HG03280 (cell line): ENCODE results near the gene IPPK.

Experiments used
- ATAC-seq: cut with Tn5 transposase; IDR thresholded peaks from one replicate; pipeline ENCODE4 v1.9.1; 2021; ENCODE audit warnings: mild to moderate bottlenecking, moderate library complexity; ENCODE audit not compliant: unreplicated experiment

The IPPK gene

GRCh38 chr9:92658176-92658575 lies 11.8 kb downstream of the IPPK start:
- no peak for ATAC-seq

- no peak for ATAC-seq
Measured at GRCh38 chr9:92657296-92658094, 12.4 kb downstream of the IPPK start.

DNA sequence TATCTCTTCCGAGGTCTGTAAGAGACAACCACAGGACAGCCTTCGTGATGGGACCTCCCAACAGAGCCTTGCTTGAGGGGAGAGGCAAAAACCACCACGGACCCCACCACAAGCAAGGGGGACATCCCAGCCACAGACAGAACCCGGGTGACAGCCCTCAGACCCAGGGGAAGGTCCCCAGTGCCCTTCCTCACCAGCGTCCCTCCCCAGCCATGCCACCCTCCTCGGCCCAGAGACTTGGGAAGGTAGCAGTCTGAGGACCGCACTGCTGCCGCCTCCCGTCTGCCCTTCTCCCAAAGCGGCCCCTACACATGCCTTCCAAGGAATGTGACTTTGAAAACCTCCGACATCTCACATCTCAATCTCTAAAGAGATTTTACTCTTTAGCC lies 13.4 kb downstream of the IPPK start:
- no peak for ATAC-seq

GRCh38 chr9:92655896-92656536 lies 13.9 kb downstream of the IPPK start:
- ATAC-seq, result no peak

- no peak for ATAC-seq
Measured at GRCh38 chr9:92655366-92655765, 14.6 kb downstream of the IPPK start.

DNA sequence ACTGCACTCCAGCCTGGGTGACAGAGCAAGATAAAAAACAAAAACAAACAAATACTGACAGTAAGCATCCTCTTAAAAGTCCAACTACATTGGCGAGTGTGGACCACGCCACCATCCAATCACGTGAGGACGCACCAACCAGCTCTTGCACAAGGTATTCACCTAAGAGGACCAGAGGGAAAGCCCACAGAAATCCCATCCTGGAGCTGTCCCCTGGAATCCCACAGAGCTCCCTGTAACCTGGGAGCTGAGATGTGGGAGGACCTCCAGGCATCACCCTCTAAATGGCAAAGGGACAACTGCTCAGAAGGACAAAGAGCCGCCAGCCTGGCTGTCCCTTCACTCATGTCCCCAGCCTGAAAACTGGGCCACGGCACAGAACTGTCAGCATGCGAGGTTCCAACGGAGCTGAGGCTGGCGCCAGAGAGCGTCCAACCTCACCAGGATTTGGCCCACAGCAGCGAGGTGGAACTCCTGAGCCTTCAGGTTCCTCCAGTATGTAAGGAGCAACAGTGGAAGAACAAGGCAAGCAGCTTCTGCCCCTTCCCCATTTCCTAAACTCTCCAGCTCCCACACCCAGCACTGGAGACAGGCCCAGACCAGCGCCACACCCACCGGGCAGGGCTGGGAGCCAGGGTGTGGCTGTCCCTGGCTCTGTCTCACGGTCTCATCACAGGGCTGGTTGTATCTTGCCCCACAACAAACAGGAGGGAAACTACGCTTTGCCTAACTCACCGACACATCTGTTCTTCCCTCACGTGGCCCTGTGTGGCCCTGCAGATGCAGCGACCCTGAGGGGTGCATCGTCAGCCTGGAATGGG lies 15.2 kb downstream of the IPPK start:
- no peak for ATAC-seq

GRCh38 chr9:92652461-92652860 lies 17.5 kb downstream of the IPPK start:
- no peak for ATAC-seq

DNA sequence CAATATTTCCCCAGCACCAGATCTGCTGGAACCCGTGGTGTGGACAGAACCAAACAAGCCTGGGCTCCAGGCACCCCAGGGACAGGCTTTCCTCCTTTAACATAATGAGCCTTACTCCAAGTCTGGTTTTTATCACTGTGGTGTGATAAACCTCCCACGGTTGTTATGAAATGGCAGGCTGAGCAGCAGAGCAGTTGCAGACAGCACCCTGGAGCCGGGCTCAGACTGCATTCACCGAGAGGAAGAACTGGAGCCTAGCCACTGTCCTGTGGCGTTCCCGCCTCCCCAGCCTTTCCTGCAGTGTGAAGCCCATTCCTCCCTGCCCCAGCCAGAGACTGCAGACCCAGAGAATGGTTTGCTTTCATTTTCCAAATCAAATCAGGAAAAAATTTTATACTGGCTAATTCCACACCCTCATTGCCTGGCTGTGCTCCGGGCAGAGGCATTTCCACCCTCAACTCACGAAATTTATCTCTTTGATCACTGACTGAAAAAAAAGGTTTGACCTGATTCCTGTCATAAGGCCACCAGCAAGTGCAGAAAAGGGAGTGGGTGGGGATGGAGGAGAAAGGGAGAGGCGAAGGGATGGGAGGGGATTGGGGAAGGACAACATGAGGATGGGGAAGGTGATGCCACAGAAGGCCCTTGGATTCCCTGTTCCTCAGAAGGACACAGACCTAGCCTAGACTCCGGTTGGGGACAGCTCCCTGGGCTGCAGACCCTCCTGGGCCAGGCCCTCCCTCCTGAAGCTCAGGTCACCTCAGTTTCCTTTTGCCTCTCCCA lies 18.9 kb downstream of the IPPK start:
- no peak for ATAC-seq

GRCh38 chr9:92650296-92650695 lies 19.6 kb downstream of the IPPK start:
- ATAC-seq, result no peak

- no peak for ATAC-seq
Measured at GRCh38 chr9:92649007-92649406, 20.9 kb downstream of the IPPK start.

DNA sequence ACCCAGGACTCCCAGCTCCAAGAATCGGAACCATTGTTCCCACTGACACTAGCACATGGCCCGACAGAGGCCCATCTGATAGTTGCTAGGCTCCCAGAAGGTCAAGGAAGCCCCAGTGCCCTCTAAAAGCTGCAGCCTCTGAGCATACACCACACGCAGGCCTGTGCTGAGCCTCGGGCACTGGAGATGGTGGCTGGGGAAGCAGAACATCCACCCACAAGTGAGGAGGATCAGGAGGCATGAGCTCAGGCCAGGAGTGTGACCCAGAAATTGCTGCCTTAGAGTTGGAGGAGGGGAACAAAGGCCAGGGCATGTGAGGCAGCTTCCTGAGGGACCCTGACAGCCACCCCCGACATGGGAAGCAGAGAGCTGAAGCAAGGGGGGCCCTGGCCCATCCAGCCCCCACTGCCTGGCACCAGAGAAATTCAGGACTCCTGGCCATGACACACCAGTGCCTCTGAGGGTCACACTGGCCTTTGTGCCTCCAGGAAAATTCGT lies 21.4 kb downstream of the IPPK start:
- no peak for ATAC-seq

DNA sequence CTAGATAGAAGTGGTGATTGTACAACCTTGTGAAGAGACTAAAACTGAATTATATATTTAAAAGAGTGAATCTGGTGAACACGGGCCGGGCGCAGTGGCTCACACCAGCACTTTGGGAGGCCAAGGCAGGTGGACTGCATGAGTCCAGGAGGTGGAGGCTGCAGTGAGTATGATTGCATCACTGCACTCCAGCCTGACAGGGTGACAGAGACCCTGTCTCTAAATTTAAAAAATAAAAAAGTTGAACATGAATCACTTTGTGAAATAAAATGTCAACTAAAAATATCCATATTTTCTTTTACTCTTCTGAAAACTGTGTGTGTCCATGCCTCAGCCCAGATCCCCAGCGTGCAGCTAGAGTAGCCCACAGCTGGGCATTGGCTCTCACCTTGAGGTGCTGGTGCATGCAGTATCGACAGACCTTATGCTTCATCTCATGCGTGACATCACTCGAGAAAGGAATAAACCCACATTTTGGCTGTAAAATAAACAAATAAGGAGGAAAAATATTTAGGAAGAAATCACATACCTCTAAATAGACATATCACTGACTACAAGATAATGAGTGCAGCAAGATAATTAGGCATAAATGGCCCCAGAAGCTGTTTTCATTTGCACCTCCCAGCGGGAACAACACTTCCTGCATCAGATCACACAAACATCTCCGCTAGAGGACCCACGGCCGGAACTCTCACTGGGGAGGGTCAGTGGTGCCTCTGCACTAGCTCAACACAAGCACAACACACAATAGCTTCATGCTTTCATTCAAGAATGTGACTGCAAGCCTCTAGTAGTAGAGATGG lies 22.1 kb downstream of the IPPK start:
- no peak for ATAC-seq

- ATAC-seq, result no peak
Measured at GRCh38 chr9:92645041-92645440, 24.9 kb downstream of the IPPK start.

DNA sequence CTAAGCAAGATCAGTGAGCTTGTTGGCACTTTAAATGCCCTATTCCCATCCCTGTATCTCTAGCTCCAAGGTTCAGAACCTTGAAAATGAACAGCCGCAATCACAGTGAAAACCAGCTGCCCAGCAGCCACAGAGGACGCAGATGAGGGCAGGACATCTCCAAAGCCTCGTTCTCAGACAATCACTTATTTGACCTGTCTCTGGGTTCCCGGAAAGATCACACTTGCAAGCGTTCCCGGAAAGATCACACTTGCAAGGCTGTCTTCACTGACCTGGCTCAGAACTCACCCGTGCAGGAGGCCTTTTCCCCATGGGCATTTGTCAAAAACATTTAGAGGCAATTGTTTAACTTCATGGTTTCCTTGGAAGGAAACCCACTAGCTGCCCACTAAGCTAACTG lies 25.7 kb downstream of the IPPK start:
- ATAC-seq, result no peak

DNA sequence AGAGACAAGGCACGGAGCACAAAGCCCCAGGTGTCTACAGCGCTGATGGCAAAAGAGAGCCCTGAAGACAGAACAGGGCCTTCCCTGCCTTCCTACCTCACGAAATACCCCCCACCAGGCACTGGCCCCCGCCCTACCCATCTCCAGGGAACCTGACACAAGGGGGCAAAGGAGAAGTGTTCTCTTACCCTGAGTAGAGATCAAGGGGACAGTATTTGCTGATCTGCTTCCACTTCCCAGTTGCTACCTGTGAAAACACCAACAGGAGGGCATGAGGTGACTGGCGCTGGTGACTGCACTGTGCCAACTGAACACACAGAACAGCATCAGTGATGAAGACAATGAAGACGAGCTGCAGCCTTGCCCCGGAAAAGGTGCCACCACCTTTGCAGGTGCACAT lies 27.4 kb downstream of the IPPK start:
- ATAC-seq, result no peak

DNA sequence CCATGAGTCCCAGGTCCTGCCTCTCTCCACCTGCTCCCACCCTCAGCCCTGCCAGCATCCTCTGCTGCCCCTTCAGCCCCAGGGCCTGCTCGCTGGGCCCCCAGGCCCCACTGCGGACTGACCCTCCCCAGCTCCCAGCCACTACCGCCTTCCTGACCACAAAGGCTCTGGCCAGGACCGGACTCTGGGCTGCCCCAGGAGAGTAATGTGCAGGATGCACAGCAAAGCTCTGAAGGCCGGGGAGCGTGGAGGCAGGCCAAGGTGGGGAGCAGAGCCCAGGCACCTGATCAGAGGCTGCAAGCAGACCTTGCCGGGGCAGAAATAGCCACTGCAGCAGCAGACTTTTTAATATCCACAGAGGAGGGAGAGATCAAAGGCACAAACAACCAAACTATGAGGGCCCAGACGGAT lies 27.9 kb downstream of the IPPK start:
- ATAC-seq, result no peak

GRCh38 chr9:92641092-92641809 lies 28.7 kb downstream of the IPPK start:
- no peak for ATAC-seq

- no peak for ATAC-seq
Measured at GRCh38 chr9:92640398-92641091, 29.4 kb downstream of the IPPK start.

DNA sequence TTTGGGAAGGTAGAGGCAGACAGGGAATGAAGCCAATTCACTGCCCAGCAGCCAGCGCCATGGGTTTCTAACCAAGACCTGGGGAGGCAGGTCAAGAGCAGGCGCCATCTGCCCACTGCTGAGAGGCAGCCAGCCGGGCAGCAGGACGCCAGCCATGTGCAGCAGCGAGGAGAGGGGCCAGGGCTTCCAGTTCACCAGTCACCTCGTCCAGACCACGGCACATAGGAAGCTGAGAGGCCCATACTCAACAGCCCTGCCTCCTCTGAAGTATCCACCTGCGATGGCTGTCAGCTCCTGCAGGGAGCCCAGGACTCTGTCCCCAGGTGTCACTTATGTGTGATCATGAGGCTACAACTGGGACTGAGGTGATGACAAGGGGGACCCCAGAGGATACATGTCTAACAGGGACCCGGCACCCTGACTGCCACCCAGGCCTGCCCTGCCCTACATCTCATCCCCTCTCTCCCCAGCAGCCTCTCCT lies 30.1 kb downstream of the IPPK start:
- ATAC-seq, result no peak
